Activated naive CD4-positive, alpha-beta T cell treated with anti-CD3 and anti-CD28 coated beads, Interleukin-2, amount 50 U/mL, for 72 hours (primary cell): Measurements from ENCODE around the gene CT83. TPM values are rescaled to one million over a fixed set of nuclear protein-coding genes. Genes with fewer than 3 reads are reported as not detected.

ENCODE experiments used
- ATAC-seq, 2 donors: fragments of 150-1000 bp; cut with Tn5 transposase; 2 replicates each; pipeline ENCODE4 v1.10.0; 2021; ENCODE audit warnings: mild to moderate bottlenecking in 2 of 2, moderate library complexity in 2 of 2
- DNase-seq, 2 donors: peaks; one replicate each; pipeline ENCODE4 v3.0.0; 2021 to 2022; ENCODE audit warnings: low spot score in 2 of 2
- H3K27ac Mint-ChIP-seq, 2 donors: one replicate each; pipeline ENCODE4 v1.8.0; 2022; ENCODE audit warnings: mild to moderate bottlenecking in 2 of 2, mixed read lengths in 2 of 2
- H3K36me3 Mint-ChIP-seq, 2 donors: one replicate each; pipeline ENCODE4 v1.8.0; 2022; ENCODE audit warnings: mixed read lengths in 2 of 2
- H3K9me3 Mint-ChIP-seq, 2 donors: one replicate each; pipeline ENCODE4 v1.8.0; 2022; ENCODE audit warnings: mixed read lengths in 2 of 2
- total RNA-seq, 2 donors: library from RNA; stranded (reverse); gene quantifications; one replicate each; pipeline ENCODE4 v1.2.3, GENCODE V29; 2022

CT83 gene
- not detected for total RNA-seq

GRCh38 chrX:116462822-116463221 is at the start of gene CT83:
Gene CT83, minus strand, starts transcription at chrX:116462976. Its CDS starts 120 bp downstream, at chrX:116462856.
- DNase-seq (no peak), ATAC-seq (no peak)
- Mint-ChIP-seq H3K9me3 (no peaks in the 10 kb centered on the region), H3K27ac (no peak within 1 kb of the TSS), H3K36me3 (no peaks in the 10 kb centered on the region)

- Mint-ChIP-seq H3K9me3 (peaks cover 0 to 6% of the 10 kb centered on the region in 2 donors), H3K27ac (no peak overlapping the region), H3K36me3 (no peaks in the 10 kb centered on the region)
- no peak for DNase-seq
- no peak for ATAC-seq
These were observed 37.0 kb upstream of the CT83 start for GRCh38 chrX:116499780-116500179.

- H3K9me3 Mint-ChIP-seq: no peaks in the 10 kb centered on the region
- DNase-seq: no peak
- no peak for ATAC-seq
- no peaks in the 10 kb centered on the region for H3K36me3 Mint-ChIP-seq
- H3K27ac Mint-ChIP-seq: no peak overlapping the region
These were observed 30.5 kb upstream of the CT83 start for GRCh38 chrX:116493271-116493670.

- no peaks in the 10 kb centered on the region for H3K36me3 Mint-ChIP-seq
- DNase-seq (no peak), ATAC-seq (no peak)
- no peak overlapping the region for H3K27ac Mint-ChIP-seq
- no peaks in the 10 kb centered on the region for H3K9me3 Mint-ChIP-seq
These were observed 27.3 kb upstream of the CT83 start for GRCh38 chrX:116490104-116490503.

- no peak for DNase-seq
- Mint-ChIP-seq H3K36me3 (no peaks in the 10 kb centered on the region), H3K27ac (no peak overlapping the region), H3K9me3 (peaks cover 5 to 12% of the 10 kb centered on the region in 2 donors)
- ATAC-seq: no peak
These were observed 17.3 kb upstream of the CT83 start for GRCh38 chrX:116480059-116480458.

- Mint-ChIP-seq H3K9me3 (no peaks in the 10 kb centered on the region), H3K27ac (no peak overlapping the region), H3K36me3 (no peaks in the 10 kb centered on the region)
- no peak for ATAC-seq
- no peak for DNase-seq
These were observed 13.6 kb downstream of the CT83 start for GRCh38 chrX:116449156-116449555.

- DNase-seq (no peak), ATAC-seq (no peak)
- H3K36me3 Mint-ChIP-seq: no peaks in the 10 kb centered on the region
- H3K9me3 Mint-ChIP-seq: peaks cover 0 to 6% of the 10 kb centered on the region in 2 donors
- no peak within 1 kb of the TSS for H3K27ac Mint-ChIP-seq
These were observed 26.4 kb downstream of the CT83 start, which contains the start of gene SLC6A14 for GRCh38 chrX:116436358-116436816. Gene SLC6A14, plus strand, starts transcription at chrX:116436606. Its CDS starts 104 bp downstream, at chrX:116436710.

- ATAC-seq (no peak), DNase-seq (no peak)
- Mint-ChIP-seq H3K27ac (no peak overlapping the region), H3K36me3 (no peaks in the 10 kb centered on the region), H3K9me3 (peaks cover 0 to 6% of the 10 kb centered on the region in 2 donors)
These were observed 27.2 kb downstream of the CT83 start for GRCh38 chrX:116435597-116435996.

- no peak overlapping the region for H3K27ac Mint-ChIP-seq
- no peaks in the 10 kb centered on the region for H3K9me3 Mint-ChIP-seq
- no peaks in the 10 kb centered on the region for H3K36me3 Mint-ChIP-seq
- ATAC-seq (no peak), DNase-seq (no peak)
These were observed 34.8 kb downstream of the CT83 start for GRCh38 chrX:116427978-116428377.

- H3K27ac Mint-ChIP-seq: no peak overlapping the region
- no peak for ATAC-seq
- H3K36me3 Mint-ChIP-seq: no peaks in the 10 kb centered on the region
- H3K9me3 Mint-ChIP-seq: no peaks in the 10 kb centered on the region
- no peak for DNase-seq
These were observed 44.8 kb downstream of the CT83 start for GRCh38 chrX:116417968-116418367.

GRCh38 chrX:116417214-116417613 is 45.6 kb downstream of the CT83 start:
- no peaks in the 10 kb centered on the region for H3K9me3 Mint-ChIP-seq
- no peak for ATAC-seq
- no peak for DNase-seq
- no peaks in the 10 kb centered on the region for H3K36me3 Mint-ChIP-seq
- H3K27ac Mint-ChIP-seq: no peak overlapping the region

GRCh38 chrX:116413273-116413672 is 49.5 kb downstream of the CT83 start:
- H3K36me3 Mint-ChIP-seq: no peaks in the 10 kb centered on the region
- ATAC-seq: no peak
- no peak overlapping the region for H3K27ac Mint-ChIP-seq
- peaks cover 6 to 8% of the 10 kb centered on the region in 2 donors for H3K9me3 Mint-ChIP-seq
- no peak for DNase-seq

Other genes starting within 250 kb of the CT83 start
- not detected for gene SLC6A14, start 26.4 kb downstream of the CT83 start, total RNA-seq